ENCODE results near the gene DNAH10. TPM values are rescaled to one million over a fixed set of nuclear protein-coding genes. Genes with fewer than 3 reads are reported as not detected.

Gene DNAH10, protein sequence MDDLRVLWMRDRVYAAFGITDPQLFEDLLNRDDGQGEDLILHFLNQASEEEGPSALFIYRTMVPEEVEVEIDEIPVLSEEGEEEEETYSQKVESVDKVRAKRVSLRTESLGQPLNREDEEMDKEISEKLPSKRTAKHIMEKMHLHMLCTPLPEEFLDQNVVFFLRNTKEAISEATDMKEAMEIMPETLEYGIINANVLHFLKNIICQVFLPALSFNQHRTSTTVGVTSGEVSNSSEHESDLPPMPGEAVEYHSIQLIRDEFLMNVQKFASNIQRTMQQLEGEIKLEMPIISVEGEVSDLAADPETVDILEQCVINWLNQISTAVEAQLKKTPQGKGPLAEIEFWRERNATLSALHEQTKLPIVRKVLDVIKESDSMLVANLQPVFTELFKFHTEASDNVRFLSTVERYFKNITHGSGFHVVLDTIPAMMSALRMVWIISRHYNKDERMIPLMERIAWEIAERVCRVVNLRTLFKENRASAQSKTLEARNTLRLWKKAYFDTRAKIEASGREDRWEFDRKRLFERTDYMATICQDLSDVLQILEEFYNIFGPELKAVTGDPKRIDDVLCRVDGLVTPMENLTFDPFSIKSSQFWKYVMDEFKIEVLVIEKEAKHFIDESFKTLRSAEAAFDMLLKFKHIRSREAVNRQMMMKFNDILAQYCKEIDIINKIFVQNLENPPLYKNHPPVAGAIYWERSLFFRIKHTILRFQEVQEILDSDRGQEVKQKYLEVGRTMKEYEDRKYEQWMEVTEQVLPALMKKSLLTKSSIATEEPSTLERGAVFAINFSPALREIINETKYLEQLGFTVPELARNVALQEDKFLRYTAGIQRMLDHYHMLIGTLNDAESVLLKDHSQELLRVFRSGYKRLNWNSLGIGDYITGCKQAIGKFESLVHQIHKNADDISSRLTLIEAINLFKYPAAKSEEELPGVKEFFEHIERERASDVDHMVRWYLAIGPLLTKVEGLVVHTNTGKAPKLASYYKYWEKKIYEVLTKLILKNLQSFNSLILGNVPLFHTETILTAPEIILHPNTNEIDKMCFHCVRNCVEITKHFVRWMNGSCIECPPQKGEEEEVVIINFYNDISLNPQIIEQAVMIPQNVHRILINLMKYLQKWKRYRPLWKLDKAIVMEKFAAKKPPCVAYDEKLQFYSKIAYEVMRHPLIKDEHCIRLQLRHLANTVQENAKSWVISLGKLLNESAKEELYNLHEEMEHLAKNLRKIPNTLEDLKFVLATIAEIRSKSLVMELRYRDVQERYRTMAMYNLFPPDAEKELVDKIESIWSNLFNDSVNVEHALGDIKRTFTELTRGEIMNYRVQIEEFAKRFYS (N-terminal part only)
- total RNA-seq (1 to 10 TPM; 4.5 to 6.9 TPM), polyA plus RNA-seq (ENCODE audit: insufficient read length in 2 of 2) (10 to 100 TPM; 15.9 to 18.1 TPM)
- long read RNA-seq, donor 1, partial matches to known transcripts: 15 of 59 reads
- long read RNA-seq, donor 1, other reads (novel, unspliced or antisense): 44 of 59 reads
- long read RNA-seq, donor 2, partial matches to known transcripts: 7 of 7 reads
- long read RNA-seq, donor 2, other reads (novel, unspliced or antisense): 0 of 7 reads
- long read RNA-seq, donor 3: 0 reads
- long read RNA-seq, donor 4, partial matches to known transcripts: 10 of 31 reads
- long read RNA-seq, donor 4, other reads (novel, unspliced or antisense): 21 of 31 reads

DNA sequence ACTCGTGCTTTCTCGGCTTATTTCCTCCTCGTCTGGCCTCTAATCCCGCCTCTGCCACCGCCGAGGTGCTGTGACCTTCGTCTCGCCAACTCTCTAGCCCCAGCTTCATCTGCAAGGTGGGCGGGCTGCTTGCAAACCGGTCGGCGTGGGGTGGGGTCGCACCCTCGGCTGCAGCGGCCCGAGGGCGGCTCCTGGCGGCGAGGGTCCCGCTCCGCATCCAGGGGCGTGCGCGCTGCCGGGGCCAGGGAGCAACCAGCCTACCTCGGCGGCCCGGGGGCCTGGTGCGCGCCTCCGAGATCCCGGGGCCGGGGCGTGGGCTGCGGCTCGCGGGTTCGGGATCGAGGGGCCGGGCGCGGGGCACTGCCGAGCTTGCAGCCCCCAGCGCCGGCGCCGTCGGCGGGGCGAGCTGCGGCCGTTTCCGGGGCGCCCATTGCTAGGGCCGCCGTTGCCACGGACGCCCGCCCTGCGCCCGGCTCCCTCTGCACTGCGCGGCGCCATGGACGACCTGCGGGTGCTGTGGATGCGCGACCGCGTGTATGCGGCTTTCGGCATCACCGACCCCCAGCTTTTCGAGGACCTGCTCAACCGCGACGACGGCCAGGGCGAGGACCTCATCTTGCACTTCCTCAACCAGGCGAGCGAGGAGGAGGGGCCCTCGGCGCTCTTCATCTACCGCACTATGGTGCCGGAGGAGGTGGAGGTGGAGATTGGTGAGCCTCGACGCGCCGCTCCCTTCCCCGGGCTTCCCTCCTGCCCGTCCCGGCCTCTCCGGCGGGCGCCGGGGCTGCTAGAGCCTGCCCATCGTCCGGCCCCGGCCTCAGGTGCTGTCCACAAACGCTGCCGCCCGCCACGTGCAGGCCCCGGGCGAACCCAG is at the start of gene DNAH10:
TSS of gene DNAH10 (plus strand) at position 461 of the 874 bp plus-strand sequence. CDS start at position 497, 36 bp downstream.
- peak in 4 of 6 donors; percentile 7 to 61 (median 35) for DNase-seq (ENCODE audit: low read depth in 4 of 6, low spot score in 6 of 6)
- Histone ChIP-seq H3K4me1 (ENCODE audit: control insufficient read depth, insufficient read depth, low read length) (peaks cover 13% of the 10 kb centered on the region), H3K27me3 (ENCODE audit: control insufficient read depth, insufficient read depth, low read length) (no peaks in the 10 kb centered on the region), H3K27ac (ENCODE audit: low read depth, low read length) (no peak within 1 kb of the TSS), H3K36me3 (ENCODE audit: control insufficient read depth, insufficient read depth, low read length) (peaks cover 5% of the 10 kb centered on the region), H3K9me3 (ENCODE audit: control insufficient read depth, insufficient read depth, low read length) (no peaks in the 10 kb centered on the region), H3K4me3 (ENCODE audit: low read depth, low read length) (peak within 1 kb of the TSS; percentile 44)
- 5% methylated on average over 105 of the region's 105 CpGs for WGBS (ENCODE audit: insufficient coverage)

DNA sequence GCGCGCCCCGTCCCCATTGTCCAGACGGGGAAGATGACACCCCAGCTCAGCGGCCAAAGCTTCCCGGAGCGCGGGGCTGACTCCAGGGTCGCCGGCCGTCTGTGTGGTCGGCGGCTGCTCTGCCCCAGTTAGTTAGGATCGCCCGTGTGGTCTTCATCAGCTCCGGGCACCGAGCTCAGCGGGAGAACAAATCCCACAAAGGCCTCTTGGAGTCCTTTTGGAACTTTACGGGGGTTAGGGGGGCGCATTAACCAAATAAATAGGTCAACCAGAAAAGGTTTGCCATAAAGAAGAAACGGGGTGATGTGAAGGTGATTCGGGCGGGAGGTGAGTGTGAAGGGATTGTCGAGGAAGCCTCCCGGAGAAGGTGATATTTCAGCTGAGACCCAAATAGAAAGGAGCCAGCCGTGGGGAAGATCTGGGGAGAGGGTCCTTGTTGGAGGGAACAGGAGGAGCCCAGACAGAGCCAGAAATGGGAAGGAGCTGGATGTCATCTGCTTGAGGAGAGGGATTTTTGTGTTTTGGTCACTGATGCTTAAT is 49.3 kb upstream of the DNAH10 start:
- WGBS (ENCODE audit: insufficient coverage): under 1% methylated on average over 26 of the region's 26 CpGs

DNA sequence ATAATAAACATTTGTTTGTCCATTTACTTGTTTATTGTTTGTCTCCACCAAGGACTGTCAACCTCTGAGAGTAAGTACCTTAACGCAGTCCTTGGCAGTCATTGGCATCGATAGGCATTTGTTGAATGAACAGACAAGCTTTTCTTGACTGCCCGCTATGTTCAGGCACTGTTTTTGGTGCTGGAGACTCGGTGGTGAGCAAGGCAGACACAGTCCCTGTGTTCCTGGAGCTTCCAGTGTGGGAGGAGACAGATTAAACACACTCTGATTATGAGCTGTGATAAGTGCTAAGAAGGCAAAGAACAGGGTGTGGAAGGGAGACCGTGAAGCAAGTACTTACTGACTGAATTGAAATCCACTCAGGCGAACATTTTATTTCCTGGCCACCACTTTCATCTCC is 48.7 kb upstream of the DNAH10 start:
- peak overlapping the region; percentile 51 for H3K4me3 ChIP-seq (ENCODE audit: low read depth, low read length)
- DNase-seq (ENCODE audit: low read depth in 4 of 6, low spot score in 6 of 6): peak in 2 of 6 donors; percentile 10 to 35
- no peaks in the 10 kb centered on the region for H3K27me3 ChIP-seq (ENCODE audit: control insufficient read depth, insufficient read depth, low read length)
- no peak overlapping the region for H3K27ac ChIP-seq (ENCODE audit: low read depth, low read length)
- H3K9me3 ChIP-seq (ENCODE audit: control insufficient read depth, insufficient read depth, low read length): no peaks in the 10 kb centered on the region
- whole genome bisulfite sequencing (ENCODE audit: insufficient coverage): 50% methylated on average over 4 of the region's 6 CpGs
- H3K36me3 ChIP-seq (ENCODE audit: control insufficient read depth, insufficient read depth, low read length): peaks cover 9% of the 10 kb centered on the region
- peaks cover 11% of the 10 kb centered on the region for H3K4me1 ChIP-seq (ENCODE audit: control insufficient read depth, insufficient read depth, low read length)

More for the DNA sequence above, 49.3 kb upstream of the DNAH10 start:
- peak overlapping the region; percentile 51 for H3K4me3 ChIP-seq (ENCODE audit: low read depth, low read length)
- H3K9me3 ChIP-seq (ENCODE audit: control insufficient read depth, insufficient read depth, low read length): no peaks in the 10 kb centered on the region
- peaks cover 8% of the 10 kb centered on the region for H3K36me3 ChIP-seq (ENCODE audit: control insufficient read depth, insufficient read depth, low read length)
- H3K4me1 ChIP-seq (ENCODE audit: control insufficient read depth, insufficient read depth, low read length): peaks cover 11% of the 10 kb centered on the region
- H3K27ac ChIP-seq (ENCODE audit: low read depth, low read length): peak overlapping the region; percentile 11
- H3K27me3 ChIP-seq (ENCODE audit: control insufficient read depth, insufficient read depth, low read length): no peaks in the 10 kb centered on the region
- DNase-seq (ENCODE audit: low read depth in 4 of 6, low spot score in 6 of 6): peak in 1 of 6 donors; percentile 7

DNA sequence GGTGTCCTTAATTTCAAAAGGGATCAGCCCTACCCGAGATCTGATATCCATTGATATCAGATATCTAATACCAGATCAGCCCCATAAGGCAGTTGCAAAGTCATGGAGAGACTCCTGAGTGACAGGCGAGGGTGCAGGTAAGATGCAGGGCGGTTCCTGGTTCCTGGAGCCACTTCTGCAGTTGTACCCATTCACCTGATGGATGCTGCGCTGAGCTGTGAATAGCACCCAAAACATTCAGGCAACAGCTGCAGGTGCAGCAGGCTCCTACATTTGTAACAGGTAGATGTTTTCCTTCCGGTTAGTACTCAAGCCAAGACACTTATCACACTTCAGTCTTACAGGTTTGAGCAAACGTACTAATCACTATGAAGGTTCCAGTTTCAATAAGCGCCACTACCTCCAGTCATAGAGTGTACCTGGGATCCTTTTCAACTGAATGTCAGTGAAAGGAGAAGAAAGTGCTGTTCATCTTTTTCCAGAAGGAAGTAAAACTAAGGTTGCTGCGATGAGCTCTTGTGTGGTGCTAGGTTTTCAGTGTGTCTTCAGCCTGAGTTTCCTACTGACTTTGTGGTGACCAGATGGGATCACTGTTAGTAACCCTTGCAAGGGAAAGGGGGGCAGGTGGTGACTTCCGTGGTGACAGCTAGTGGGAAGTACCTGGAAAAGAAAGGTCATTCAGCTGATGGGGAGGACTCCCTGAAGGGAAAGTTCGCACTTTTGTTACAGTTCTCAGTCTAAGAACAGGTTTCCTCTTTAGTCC is 48.1 kb upstream of the DNAH10 start:
- peaks cover 11% of the 10 kb centered on the region for H3K4me1 ChIP-seq (ENCODE audit: control insufficient read depth, insufficient read depth, low read length)
- H3K27ac ChIP-seq (ENCODE audit: low read depth, low read length): no peak overlapping the region
- DNase-seq (ENCODE audit: low read depth in 4 of 6, low spot score in 6 of 6): no peak
- WGBS (ENCODE audit: insufficient coverage): 84% methylated on average over 6 of the region's 10 CpGs
- no peaks in the 10 kb centered on the region for H3K27me3 ChIP-seq (ENCODE audit: control insufficient read depth, insufficient read depth, low read length)
- H3K4me3 ChIP-seq (ENCODE audit: low read depth, low read length): peak overlapping the region; percentile 51
- H3K36me3 ChIP-seq (ENCODE audit: control insufficient read depth, insufficient read depth, low read length): peaks cover 9% of the 10 kb centered on the region
- H3K9me3 ChIP-seq (ENCODE audit: control insufficient read depth, insufficient read depth, low read length): no peaks in the 10 kb centered on the region

DNA sequence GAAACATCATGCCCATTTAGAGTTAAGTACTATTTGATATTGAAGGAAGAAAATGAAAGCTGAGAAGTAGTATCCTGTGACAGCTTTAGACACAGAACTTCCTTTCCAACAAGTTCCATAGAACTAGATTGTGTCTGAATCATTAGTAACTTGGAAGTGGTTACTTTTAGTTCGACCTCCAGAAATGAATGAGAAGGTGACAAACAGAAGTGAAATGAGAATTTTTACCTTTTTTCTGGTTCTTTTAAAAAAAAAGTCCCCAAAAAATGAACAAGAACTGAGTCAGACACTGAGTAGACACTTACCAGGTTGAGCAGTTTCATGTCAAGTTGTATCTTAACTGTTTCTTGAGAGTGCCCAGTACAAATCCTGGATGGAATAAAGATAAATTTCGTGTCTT is 46.9 kb upstream of the DNAH10 start:
- no CpG with 5 or more reads among the region's 2 CpGs for WGBS (ENCODE audit: insufficient coverage)

DNA sequence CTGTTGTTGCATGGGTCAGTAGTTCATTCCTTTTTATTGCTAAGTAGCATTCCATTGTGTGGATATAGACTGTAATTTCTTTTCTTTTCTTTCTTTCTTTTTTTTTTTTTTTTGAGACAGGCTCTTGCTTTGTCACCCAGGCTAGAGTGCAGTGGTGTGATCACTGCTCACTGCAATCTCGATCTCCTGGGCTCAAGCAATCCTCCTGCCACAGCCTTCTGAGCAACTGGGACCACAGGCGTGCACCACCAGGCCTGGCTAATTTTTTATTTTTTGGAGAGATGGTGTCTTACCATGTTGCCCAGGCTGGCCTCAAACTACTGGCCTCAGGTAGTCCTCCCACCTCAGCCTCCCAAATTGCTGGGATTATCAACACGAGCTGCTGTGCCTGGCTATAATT is 44.8 kb upstream of the DNAH10 start:
- DNase-seq (ENCODE audit: low read depth in 4 of 6, low spot score in 6 of 6): no peak
- Histone ChIP-seq H3K9me3 (ENCODE audit: control insufficient read depth, insufficient read depth, low read length) (no peaks in the 10 kb centered on the region), H3K36me3 (ENCODE audit: control insufficient read depth, insufficient read depth, low read length) (peaks cover 28% of the 10 kb centered on the region), H3K27ac (ENCODE audit: low read depth, low read length) (no peak overlapping the region), H3K4me1 (ENCODE audit: control insufficient read depth, insufficient read depth, low read length) (peaks cover 4% of the 10 kb centered on the region), H3K4me3 (ENCODE audit: low read depth, low read length) (no peak overlapping the region), H3K27me3 (ENCODE audit: control insufficient read depth, insufficient read depth, low read length) (no peaks in the 10 kb centered on the region)
- no CpG with 5 or more reads among the region's 3 CpGs for WGBS (ENCODE audit: insufficient coverage)

More for the DNA sequence above, 46.9 kb upstream of the DNAH10 start:
- Histone ChIP-seq H3K36me3 (ENCODE audit: control insufficient read depth, insufficient read depth, low read length) (peaks cover 19% of the 10 kb centered on the region), H3K27me3 (ENCODE audit: control insufficient read depth, insufficient read depth, low read length) (no peaks in the 10 kb centered on the region), H3K27ac (ENCODE audit: low read depth, low read length) (no peak overlapping the region), H3K4me1 (ENCODE audit: control insufficient read depth, insufficient read depth, low read length) (peaks cover 11% of the 10 kb centered on the region), H3K4me3 (ENCODE audit: low read depth, low read length) (no peak overlapping the region), H3K9me3 (ENCODE audit: control insufficient read depth, insufficient read depth, low read length) (no peaks in the 10 kb centered on the region)
- DNase-seq (ENCODE audit: low read depth in 4 of 6, low spot score in 6 of 6): no peak

DNA sequence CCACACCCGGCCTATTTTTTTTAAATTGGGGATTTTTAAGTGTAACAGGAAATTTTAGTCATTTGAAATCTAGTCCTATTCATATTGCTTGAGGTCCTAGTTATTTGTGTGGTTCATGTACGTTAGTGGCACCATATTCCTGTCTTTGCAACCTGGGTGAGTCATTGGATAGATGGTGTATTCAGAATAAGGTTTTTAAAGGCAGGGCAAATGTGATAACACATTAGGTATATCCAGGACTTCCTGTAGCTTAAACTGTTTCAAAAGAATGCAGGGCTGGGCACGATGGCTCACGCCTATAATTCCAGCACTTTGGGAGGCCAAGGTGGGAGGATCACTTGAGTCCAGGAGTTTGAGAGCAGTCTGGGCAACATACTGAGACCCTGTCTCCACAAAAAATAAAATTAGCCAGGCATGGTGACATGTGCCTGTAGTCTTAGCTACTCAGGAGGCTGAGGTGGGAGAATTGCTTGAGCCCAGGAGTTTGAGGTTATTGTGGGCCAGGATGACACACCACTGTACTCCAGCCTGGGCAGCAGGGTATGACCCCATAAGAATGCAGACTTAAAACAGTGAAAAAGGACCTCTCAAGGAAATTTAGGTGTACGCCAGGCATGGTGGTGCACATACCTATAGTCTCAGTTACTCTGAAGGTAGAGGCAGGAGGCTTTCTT is 41.8 kb upstream of the DNAH10 start:
- no peak overlapping the region for H3K27ac ChIP-seq (ENCODE audit: low read depth, low read length)
- no peaks in the 10 kb centered on the region for H3K27me3 ChIP-seq (ENCODE audit: control insufficient read depth, insufficient read depth, low read length)
- H3K4me1 ChIP-seq (ENCODE audit: control insufficient read depth, insufficient read depth, low read length): no peaks in the 10 kb centered on the region
- peaks cover 40% of the 10 kb centered on the region for H3K36me3 ChIP-seq (ENCODE audit: control insufficient read depth, insufficient read depth, low read length)
- no peak overlapping the region for H3K4me3 ChIP-seq (ENCODE audit: low read depth, low read length)
- DNase-seq (ENCODE audit: low read depth in 4 of 6, low spot score in 6 of 6): no peak
- WGBS (ENCODE audit: insufficient coverage): 96% methylated on average over 4 of the region's 5 CpGs
- H3K9me3 ChIP-seq (ENCODE audit: control insufficient read depth, insufficient read depth, low read length): no peaks in the 10 kb centered on the region
